Colonic mucosa (tissue), 4 donors: ENCODE data around the gene SMG1. TPM values are rescaled to one million over a fixed set of nuclear protein-coding genes. Genes with fewer than 3 reads are reported as not detected.

Experiments
- DNase-seq: peaks from one replicate; pipeline ENCODE4 v3.0.0-alpha.2; 2020
- H3K27ac ChIP-seq: fragments of 200-600 bp; one replicate; pipeline ENCODE4 v1.8.0; 2021
- H3K27me3 ChIP-seq: fragments of 200-600 bp; one replicate; pipeline ENCODE4 v1.8.0; 2021
- H3K36me3 ChIP-seq: fragments of 200-600 bp; one replicate; pipeline ENCODE4 v1.8.0; 2021
- H3K4me1 ChIP-seq: fragments of 200-600 bp; one replicate; pipeline ENCODE4 v1.8.0; 2021; ENCODE audit warnings: mild to moderate bottlenecking
- H3K4me3 ChIP-seq: fragments of 200-600 bp; one replicate; pipeline ENCODE4 v1.8.0; 2021
- H3K9ac ChIP-seq, 2 donors: one replicate each; pipeline ENCODE4 v1.7.0; 2013; ENCODE audit warnings: control low read depth in 2 of 2, low read depth in 2 of 2, low read length in 2 of 2
- H3K9me3 ChIP-seq: fragments of 200-600 bp; one replicate; pipeline ENCODE4 v1.8.0; 2021
- CTCF ChIP-seq: fragments of 200-600 bp; IDR thresholded peaks from one replicate; pipeline ENCODE4 v1.8.0; 2022; ENCODE audit warnings: antibody characterized with exemption, mild to moderate bottlenecking
- intact Hi-C: fragments of 100-400 bp; cut with DNase I; formaldehyde crosslinking; loops from one replicate; pipeline ENCODE4 v1.14.1; 2022
- total RNA-seq, 2 donors: library from RNA; stranded (reverse); fragmentation: NEBNext Ultra II Directional in 1 of 2; extraction: Animal tissue kit (Norgen Biotek cat#: 25700) in 1 of 2; gene quantifications; one replicate each; pipeline ENCODE4 v1.2.1, GENCODE V29; 2021
- donor health status: healthy.
- donor health status: DM: no; HTN: no; CAD: no.
- donor health status: DM: no; HTN: no; CAD: no.

SMG1 gene
- total RNA-seq, 2 donors from 2014 or later = 73.6 to 83.3 TPM

- H3K27me3 ChIP-seq = no peaks in the 10 kb centered on the region
- H3K9me3 ChIP-seq = no peaks in the 10 kb centered on the region
- H3K4me3 ChIP-seq = no peak overlapping the region
- no peak for DNase-seq
- no peak overlapping the region for H3K27ac ChIP-seq
- TF ChIP-seq CTCF = no peak
- intact Hi-C loops = no loop called here
- no peak overlapping the region for H3K9ac ChIP-seq
- H3K36me3 ChIP-seq = no peaks in the 10 kb centered on the region
- peaks cover 4% of the 10 kb centered on the region for H3K4me1 ChIP-seq
Observed at GRCh38 chr16:18805257-18805773, 120.9 kb downstream of the SMG1 start.

DNA sequence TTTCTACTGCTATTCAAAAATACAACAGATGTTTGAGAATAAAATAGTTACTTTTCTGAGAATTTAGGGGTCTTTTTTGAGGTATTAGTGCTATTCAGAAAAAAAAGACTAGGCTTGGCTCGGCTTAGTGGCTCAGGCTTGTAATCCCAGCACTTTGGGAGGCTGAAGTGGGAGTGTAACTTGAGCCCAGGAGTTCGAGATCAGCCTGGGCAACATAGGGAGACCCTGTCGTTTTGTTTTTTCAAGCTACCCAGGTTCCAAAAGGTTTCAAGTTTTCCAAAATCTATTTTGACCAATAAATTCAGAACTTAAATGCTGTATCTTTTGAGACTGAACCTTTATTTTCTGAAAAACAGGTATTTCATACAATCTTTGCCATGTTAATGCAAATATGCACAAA, 121.7 kb downstream of the SMG1 start:
- H3K27me3 ChIP-seq = no peaks in the 10 kb centered on the region
- no peak for TF ChIP-seq CTCF
- no peaks in the 10 kb centered on the region for H3K9me3 ChIP-seq
- no peak overlapping the region for H3K4me3 ChIP-seq
- no peak for DNase-seq
- intact Hi-C loops = no loop called here
- no peaks in the 10 kb centered on the region for H3K36me3 ChIP-seq
- H3K27ac ChIP-seq = no peak overlapping the region
- peaks cover 4% of the 10 kb centered on the region for H3K4me1 ChIP-seq
- H3K9ac ChIP-seq = no peak overlapping the region

DNA sequence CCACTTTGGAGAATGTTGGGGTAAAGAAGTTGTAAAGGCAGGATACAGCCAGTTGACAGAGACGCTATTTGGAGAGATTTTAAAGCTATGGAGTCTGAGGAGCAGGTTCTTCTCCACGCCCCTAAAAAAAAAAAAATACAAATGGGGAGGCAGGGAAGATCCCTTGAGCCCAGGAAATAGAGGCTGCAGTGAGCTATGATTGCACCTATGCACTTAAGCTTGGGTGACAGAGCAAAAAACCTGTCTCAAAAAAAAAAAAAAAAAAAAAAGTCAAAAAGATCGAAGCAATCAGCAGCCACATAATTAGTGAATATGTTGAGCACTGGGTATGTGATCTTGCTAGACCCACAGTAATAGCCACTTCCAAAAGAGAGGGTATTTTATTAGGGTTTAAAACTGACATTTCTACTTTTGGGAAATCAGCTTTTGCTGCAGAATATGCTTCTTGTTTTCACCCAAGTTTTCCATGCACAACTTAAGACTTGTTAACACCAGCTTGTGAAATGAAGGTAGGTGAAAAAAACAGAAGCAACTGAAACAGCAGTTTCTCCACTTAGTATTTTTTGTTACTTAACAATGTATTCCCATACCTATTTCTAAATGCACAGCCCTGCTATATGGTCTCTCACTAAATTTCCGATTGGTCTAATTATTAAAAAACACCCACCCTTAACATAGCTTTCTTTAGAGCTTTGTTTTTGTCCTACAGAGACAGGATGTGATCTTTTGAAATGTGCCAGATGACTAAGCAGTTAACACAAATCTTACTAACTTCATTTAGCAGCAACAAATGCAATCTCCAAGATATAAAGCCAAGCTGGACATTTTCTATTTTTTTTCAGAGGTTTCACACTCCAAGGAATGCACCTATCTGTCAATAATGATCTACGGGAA, 122.4 kb downstream of the SMG1 start:
- Histone ChIP-seq H3K36me3 (no peaks in the 10 kb centered on the region), H3K27me3 (no peaks in the 10 kb centered on the region), H3K9ac (no peak overlapping the region), H3K9me3 (no peaks in the 10 kb centered on the region), H3K4me1 (peaks cover 4% of the 10 kb centered on the region), H3K4me3 (no peak overlapping the region), H3K27ac (no peak overlapping the region)
- no peak for DNase-seq
- intact Hi-C loops = no loop called here
- TF ChIP-seq CTCF = no peak

GRCh38 chr16:18802767-18803343, 123.4 kb downstream of the SMG1 start:
- Histone ChIP-seq H3K36me3 (no peaks in the 10 kb centered on the region), H3K4me3 (no peak overlapping the region), H3K9me3 (no peaks in the 10 kb centered on the region), H3K4me1 (peaks cover 4% of the 10 kb centered on the region), H3K27me3 (no peaks in the 10 kb centered on the region), H3K9ac (no peak overlapping the region), H3K27ac (no peak overlapping the region)
- TF ChIP-seq CTCF = no peak
- intact Hi-C loops = no loop called here
- DNase-seq = no peak

DNA sequence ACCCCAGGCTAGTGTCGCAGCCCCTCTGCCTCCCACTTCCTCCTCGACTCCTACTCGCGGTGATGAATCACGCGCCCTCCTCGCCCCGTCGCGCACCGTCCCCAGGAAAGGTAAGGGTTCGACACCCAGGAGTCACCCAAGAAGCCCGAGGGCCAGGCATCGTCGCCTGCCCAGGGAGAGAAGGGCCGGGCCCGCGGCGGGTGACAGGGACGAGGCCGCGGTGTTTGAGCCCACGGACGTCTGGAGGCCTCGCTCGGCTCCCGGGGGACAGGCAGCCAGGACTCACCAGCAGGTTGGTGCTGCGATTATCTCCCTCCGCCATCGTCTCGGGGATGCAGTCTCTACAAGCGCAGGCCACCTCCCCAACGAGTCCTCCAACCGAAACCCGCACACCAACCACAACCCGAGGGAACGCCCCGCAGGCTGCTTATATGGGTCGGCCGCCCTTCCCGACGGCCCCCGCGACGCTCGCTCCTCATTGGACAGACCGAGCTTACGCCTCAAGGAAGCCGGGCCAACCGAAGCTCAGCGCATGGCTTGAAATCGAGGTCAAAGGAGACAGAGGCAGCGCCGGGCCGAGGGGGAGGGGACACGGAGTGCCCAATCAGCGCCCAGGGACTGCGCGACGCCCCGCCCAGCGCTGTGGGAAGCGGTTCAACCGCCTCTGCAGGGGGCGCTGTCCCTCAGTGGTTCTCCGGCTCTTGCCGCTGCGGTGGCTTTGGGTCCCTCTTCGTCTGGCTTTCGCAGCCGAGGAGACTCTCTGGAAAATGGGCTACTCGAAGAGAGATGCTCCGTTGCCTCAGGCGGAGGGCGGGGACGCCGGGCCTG, 124.8 kb downstream of the SMG1 start, which contains the start of gene ARL6IP1:
TSS of gene ARL6IP1 (minus strand) at position 405 of the 828 bp plus-strand sequence. CDS start at position 322, 83 bp downstream.
- intact Hi-C loops = no loop called here
- H3K36me3 ChIP-seq = peaks cover 4% of the 10 kb centered on the region
- H3K9me3 ChIP-seq = no peaks in the 10 kb centered on the region
- H3K4me1 ChIP-seq = peaks cover 4% of the 10 kb centered on the region
- DNase-seq = peak; percentile 99
- TF ChIP-seq CTCF = peak; percentile 88
- peak within 1 kb of the TSS; percentile 78 to 99 for H3K9ac ChIP-seq
- H3K27me3 ChIP-seq = no peaks in the 10 kb centered on the region
- H3K27ac ChIP-seq = peak within 1 kb of the TSS; percentile 90
- H3K4me3 ChIP-seq = peak within 1 kb of the TSS; percentile 92
